Germinal center (tissue), 1 donor: Measurements from ENCODE around the gene CHMP3.
"Not testable (repeated sequence)": the region's sequence is repeated elsewhere in the genome, so short reads cannot be mapped to it uniquely, and the experiment has no call there.

ENCODE experiments used
- DNase-seq: peaks from one replicate; pipeline ENCODE4 v3.0.0; 2012; ENCODE audit warnings: mixed read lengths, low spot score

CHMP3 gene

DNA sequence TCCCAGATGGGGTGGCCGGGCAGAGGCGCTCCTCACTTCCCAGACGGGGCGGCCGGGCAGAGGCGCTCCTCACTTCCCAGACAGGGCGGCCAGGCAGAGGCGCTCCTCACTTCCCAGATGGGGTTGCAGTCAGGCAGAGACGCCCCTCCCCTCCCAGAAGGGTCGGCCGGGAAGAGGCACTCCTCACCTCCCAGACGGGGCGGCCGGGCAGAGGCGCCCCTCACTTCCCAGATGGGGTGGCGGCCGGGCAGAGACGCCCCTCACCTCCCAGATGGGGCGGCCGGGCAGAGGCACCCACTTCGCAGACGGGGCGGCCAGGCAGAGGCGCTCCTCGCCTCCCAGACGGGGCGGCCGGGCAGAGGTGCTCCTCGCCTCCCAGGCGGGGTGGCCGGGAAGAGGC lies 13.8 kb downstream of the CHMP3 start:
- not testable (repeated sequence) for DNase-seq

DNA sequence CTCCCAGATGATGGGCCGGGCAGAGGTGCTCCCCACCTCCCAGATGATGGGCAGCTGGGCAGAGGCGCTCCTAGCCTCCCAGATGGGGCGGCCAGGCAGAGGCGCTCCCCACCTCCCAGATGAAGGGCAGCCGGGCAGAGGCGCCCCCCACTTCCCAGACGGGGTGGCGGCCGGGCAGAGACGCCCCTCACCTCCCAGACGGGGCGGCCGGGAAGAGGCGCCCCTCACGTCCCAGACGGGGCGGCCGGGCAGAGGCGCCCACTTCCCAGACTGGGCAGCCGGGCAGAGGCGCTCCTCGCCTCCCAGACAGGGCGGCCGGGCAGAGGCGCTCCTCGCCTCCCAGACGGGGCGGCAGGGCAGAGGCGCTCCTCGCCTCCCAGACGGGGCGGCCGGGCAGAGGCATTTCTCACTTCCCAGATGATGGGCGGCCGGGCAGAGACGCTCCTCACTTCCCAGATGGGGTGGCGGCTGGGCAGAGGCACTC lies 14.3 kb downstream of the CHMP3 start:
- DNase-seq: not testable (repeated sequence)

DNA sequence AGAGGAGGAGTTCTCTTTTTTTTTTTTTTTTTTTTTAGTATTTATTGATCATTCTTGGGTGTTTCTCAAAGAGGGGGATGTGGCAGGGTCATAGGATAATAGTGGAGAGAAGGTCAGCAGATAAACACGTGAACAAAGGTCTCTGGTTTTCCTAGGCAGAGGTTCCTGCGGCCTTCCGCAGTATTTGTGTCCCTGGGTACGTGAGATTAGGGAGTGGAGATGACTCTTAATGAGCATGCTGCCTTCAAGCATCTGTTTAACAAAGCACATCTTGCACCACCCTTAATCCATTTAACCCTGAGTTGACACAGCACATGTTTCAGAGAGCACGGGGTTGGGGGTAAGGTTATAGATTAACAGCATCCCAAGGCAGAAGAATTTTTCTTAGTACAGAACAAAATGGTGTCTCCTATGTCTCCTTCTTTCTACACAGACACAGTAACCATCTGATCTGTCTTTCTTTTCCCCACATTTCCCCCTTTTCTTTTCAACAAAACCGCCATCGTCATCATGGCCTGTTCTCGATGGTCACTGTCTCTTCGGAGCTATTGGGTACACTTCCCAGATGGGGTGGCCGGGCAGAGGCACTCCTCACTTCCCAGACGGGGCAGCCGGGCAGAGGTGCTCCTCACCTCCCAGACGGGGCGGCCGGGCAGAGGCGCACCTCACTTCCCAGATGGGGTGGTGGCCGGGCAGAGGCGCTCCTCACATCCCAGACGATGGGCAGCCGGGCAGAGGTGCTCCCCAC lies 14.9 kb downstream of the CHMP3 start:
- DNase-seq: not testable (repeated sequence)

DNA sequence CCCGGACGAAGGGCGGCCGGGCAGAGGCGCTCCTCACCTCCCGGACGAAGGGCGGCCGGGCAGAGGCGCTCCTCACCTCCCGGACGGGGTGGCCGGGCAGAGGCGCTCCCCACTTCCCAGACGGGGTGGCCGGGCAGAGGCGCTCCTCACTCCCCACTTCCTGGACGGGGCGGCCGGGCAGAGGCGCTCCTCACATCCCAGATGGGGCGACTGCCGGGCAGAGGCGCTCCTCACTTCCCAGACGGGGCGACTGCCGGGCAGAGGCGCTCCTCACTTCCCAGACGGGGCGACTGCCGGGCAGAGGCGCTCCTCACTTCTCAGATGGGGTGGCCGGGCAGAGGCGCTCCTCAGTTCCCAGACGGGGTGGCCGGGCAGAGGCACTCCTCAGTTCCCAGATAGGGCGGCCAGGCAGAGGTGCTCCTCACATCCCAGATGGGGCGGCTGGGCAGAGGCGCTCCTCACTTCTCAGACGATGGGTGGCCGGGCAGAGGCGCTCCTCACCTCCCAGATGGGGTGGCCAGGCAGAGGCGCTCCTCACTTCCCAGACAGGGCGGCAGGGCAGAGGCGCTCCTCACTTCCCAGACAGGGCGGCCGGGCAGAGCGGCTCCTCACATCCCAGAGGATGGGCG lies 17.8 kb downstream of the CHMP3 start:
- DNase-seq: not testable (repeated sequence)

DNA sequence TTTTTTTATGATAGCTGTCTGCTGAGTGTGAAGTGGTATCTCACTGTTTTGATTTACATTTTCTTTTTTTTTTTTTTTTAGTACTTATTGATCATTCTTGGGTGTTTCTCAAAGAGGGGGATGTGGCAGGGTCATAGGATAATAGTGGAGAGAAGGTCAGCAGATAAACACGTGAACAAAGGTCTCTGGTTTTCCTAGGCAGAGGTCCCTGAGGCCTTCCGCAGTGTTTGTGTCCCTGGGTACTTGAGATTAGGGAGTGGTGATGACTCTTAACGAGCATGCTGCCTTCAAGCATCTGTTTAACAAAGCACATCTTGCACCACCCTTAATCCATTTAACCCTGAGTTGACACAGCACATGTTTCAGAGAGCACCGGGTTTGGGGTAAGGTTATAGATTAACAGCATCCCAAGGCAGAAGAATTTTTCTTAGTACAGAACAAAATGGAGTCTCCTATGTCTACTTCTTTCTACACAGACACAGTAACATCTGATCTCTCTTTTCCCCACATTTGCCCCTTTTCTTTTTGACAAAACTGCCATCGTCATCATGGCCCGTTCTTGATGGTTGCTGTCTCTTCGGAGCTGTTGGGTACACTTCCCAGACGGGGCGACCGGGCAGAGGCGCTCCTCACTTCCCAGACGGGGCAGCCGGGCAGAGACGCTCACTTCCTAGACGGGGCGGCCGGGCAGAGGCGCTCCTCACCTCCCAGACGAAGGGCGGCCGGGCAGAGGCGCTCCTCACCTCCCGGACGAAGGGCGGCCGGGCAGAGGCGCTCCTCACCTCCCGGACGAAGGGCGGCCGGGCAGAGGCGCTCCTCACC lies 18.8 kb downstream of the CHMP3 start:
- DNase-seq: not testable (repeated sequence)

DNA sequence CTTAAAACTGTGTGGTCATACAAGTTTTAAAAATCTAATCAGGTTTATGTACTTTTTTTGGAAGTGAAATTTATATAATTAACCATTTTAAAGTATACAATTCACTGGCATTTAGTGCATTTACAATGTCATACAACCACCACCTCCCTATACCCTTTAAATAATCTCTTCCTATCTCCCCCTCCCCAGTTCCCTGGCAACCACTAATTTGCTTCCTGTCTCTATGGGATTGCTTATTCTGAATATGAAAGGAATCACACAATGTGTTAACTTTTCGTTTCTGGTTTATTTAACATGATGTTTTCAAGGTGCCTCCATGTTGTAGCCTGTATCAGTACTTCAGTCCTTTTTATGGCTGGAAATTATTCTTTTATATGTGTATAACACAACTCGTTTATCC lies 19.4 kb downstream of the CHMP3 start:
- DNase-seq: no peak

DNA sequence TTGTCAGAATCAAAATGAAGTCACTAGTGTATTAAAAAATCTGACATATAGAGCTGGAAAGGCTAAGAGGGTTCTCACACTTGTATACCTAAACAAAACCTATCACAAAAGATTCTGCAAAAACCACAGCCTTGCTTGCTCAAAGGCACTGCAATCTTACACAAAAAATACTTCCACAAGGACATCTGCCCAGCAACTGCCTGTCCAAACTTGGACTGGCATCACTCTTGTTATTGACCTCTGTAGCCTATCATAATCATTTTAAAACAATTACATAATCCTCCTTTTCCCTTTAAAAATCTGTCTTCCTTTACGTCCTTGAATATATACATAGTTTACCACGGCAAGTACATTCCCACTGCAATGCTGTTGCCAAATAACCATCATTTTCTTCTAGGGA lies 19.9 kb downstream of the CHMP3 start:
- DNase-seq: no peak

DNA sequence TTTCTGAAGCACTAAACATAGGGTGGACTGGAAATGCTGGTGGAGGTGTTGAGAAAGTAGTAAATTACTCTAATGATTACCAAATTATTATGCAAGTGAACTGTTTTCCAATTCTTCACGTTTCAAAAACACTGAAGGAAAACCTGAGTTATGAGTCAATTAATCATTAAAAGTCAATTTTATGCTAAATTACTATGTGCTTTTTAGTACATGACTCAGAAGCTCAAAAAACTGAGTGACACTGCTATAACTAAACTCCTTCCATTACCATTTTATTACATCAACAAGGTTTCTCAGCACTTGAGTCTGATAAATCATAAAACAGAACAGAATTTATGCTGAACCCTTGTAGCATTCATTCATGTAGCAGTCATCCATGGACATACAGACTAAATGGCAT lies 20.4 kb downstream of the CHMP3 start:
- no peak for DNase-seq

DNA sequence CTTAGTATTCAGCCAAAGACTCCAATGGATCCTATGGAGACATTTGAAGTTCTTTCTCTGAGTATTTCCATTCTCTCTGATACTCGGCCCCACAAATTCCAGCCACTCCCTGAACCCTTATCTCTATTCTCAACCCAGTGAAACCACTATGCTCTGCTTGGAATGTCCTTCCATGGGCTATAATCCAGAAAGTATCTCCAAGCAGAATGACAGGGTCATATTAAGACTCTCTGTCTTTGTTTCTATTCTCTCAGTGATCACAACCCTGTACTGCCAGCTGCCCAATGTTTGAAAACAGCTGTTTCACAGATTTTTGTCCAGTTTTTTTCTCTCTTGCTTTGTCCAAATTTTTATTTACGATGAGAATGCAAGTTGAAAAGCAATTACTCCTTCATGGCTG lies 21.9 kb downstream of the CHMP3 start:
- DNase-seq: no peak

DNA sequence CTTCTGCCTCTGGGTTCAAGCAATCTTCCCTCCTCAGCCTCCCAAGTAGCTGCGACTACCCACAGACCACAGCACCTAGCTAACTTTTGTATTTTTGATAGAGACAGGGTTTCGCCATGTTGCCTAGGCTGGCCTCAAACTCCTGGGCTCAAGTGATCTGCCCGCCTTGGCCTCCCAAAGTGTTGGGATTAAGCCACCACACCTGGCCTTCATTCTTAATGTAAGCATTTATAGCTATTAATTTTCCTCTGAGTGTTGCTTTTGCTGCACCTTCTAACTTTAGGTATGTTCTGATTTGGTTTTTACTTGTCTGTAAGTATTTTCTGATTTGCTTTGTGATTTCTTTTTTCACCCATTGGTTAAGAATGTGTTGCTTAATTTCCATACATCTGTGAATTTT lies 29.7 kb downstream of the CHMP3 start:
- no peak for DNase-seq

DNA sequence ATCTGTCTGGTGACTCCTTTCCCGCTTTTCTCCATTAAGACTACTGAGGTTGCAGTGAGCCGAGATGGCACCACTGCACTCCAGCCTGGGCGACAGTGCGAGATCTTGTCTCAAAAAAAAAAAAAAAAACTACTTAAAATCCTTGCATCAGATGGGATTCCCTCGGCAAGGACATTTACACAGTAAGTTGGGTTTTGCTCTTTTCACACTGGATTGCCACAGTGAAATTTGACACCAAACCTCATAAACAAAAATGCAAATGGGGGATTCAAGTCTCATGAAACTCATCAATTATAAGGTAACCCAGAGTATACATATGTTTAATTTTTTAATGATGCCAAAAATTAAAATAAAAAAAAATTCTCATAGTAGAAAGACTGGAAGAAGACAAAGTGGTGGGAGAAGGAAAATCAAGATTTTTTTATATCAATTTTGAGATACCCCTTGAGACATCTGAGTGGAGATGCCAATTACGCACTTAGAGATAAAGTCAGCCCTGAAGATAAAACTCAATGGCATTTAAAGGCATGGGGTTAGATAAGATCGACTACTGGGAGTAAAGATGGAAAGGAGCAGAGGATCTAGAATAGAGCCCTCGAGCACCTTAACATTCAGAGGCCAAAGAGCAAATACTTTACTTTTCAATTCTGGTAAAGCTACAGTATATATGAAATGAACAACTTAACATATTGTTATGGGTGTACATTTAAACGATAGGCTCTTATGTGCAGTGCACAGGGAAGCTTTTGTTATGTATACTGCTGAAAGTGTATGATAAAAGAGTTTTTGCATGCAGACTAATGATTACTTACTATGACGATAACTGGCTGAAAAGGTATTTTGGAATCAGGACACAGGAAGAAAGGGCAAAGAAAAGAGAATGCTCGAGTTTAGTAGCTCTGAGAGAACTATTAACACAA lies 37.6 kb downstream of the CHMP3 start:
- no peak for DNase-seq

DNA sequence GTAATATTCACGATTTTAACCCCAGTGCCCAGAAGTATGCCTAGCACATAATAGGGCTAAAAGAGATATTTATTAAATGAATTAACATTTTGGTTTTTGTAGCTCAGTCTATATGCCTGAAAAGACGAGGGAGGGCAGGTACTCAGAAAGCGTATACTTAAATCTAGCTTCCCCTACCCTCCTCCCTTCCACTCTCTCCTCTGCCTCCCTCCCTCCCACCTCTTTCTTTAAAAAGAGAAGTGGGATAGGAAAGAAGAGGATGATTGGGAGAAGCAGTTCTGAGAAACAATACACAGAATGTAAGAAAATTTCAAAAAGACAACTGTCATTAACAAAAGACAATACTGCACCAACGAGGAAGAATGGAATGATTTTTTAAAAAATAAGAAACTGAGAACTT lies 39.8 kb downstream of the CHMP3 start:
- no peak for DNase-seq

DNA sequence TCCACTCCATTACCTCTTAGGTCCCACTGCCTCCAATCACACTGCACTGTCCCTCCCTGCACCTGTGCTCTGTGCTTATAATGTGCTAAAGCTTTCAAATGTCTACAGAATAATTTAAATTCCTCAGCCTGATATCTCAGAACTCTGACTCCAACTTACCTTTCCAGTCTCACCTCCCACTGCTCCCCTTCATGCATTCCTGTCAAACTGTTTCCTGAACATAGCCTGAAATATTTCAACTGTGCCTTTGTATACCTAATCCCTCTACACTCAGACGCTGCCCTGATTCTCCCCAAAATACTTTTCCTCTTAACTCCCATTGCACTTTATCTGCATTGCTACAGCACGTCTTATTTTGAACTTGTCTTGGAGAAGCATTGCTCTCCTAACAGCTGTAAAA lies 40.5 kb downstream of the CHMP3 start:
- no peak for DNase-seq

DNA sequence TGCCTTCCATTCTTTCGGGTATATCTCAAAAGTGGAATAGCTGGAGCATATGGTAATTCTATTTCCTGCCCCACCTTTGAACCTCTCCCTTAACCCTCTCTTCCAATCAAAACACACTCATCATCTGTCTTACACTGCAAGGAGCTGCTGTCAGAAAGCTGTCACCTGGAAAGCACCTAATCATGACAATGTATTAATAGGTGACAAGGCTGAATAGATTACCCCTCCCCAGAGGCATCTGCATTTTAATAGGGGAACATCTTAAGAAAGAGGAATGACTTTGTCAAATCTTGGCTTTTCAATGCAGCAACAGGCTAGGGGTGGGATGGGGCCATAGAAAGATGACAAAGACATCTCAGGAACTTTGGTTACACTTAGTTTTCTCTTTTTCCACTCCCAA lies 41.3 kb downstream of the CHMP3 start:
- DNase-seq: no peak

DNA sequence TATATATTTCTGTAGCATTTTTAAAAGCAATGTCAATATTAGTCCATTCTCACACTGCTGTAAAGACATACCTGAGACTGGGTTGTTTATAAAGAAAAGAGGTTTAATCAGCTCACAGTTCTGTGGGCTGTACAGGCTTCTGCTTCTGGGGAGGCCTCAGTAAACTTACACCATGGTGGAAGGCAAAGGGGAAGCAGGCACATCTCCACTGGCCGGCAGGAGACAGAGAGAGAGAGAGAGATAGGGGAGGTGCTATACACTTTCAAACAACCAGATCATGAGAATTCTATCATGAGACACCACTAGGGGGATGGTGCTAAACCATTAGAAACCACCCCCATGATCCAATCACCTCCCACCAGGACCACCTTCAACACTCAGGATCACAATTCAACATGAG lies 43.1 kb downstream of the CHMP3 start:
- DNase-seq: no peak

DNA sequence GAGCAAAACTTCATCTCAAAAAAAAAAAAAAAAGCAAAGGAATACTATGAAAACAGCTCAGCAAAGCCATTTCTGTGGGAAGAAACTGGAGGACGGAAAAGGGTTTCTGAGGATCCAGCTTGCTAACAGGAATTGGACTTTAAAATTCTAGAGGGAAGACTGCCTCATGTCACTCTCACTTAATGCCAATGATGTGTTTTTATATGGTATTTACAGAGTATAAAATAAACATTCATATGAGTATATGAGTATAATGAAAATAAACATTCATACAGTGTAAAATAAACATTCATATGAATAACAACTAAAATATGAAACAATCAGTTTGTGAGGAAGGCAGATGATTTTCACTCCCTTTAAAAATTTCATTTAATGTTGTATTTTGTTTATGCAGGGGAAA lies 43.9 kb downstream of the CHMP3 start:
- DNase-seq: no peak

DNA sequence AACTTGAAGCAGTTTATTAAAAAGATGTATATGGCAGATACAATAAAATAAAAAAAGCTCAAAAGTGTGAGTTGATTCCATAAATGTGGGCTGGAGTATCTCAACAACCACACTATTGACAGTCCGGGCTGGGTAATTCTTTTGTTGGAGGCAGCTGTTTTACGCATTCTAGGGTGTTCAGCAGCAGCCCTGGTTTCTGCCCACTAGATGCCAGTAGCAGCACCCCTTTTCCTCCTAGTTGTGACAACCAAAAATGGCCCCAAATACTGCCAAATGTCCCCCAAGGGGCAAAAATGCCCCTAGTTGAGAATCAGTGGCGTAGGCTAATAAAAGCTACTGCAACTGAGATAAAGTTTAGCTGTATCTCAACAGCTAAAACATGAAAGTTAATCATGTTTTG lies 44.8 kb downstream of the CHMP3 start:
- DNase-seq: no peak

DNA sequence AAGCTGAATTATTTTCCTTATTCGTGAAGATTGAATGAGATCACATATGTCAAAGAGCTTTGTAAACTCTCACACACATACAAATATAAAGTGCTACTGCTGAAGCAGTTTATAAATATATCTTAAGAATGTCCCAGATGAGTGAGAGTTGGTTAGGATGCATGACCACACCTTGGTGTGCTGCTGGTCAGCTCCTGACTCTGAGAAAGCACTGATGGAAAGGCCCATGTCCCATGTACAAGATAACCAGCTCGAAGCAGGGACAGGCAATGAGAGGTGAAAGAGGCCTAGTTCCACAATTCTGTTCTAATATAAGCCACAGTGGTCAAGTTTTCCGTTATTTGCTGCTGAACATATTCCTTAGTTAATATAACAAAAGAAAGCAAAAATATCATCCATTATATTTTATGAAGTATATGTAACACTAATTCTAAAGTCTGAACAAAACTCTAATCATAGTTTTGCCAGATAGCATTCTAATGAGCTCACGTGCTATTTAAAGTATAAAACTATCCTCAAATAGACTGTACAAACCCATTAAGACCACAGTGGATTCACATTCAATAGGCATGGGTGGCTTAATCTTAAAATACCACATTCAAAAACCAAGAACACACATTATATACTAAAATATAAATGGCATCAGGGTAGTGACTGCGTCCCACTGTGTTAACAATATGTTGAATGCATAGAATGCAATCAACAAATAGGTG lies 49.1 kb downstream of the CHMP3 start:
- no peak for DNase-seq

DNA sequence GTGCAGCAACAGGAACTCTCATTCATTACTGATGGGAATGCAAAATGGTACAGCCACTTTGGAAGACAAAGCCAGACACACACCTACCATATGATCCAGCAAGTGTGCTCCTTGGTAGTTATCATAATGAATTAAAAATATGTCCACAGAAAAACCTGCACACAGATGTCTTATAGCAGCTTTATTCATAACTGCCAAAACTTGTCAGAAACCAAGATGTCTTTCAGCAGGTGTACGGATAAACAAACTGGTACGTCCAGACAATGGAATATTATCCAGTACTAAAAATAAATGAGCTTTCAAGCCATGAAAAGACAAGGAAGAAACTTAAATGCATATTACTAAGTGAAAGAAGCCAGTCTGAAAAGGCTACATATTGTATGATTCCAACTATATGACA lies 50.4 kb downstream of the CHMP3 start:
- DNase-seq: no peak

DNA sequence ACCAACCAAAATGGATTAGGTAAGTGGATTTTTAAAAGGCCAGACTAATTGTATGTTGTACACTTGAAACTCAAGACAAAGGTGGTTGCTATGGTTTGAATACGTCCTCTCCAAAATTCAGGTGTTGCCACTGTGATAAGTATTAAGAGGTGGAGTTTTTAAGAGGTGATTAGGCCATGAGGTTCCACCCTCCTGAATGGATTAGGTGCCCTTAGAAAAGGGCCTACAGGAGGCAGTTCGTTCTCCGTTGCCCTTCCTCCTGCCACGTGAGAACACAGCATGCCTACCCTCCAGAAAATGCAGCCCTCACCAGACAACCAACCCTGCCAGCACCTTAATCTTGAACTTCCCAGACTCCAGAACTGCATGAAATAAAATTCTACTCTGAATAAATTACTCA lies 51.2 kb downstream of the CHMP3 start:
- no peak for DNase-seq

DNA sequence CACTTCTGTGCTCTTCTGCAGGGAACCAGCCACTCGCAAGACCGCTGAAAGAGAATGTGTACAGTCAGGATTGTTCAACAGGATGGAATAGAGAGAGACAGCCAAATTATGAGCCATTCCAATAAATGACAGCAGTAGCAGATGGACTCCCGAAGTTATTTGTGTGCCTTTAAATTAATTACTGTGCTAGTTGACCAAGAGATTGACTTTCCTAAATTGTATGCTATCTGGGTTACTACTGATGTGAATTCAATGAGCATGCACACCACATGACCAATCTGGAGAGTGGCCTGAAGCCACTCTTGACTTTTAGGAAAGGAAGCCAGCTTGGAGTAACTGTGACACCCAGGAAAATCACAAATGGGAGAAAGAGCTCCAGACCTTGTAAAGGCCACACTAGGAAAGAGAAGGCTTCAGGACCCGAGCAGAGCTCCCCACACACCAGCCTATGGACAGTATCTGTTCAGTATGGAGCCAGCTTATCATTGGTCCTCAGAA lies 52.8 kb downstream of the CHMP3 start:
- DNase-seq: no peak
